ENCODE results near the gene CUL2.

DNA sequence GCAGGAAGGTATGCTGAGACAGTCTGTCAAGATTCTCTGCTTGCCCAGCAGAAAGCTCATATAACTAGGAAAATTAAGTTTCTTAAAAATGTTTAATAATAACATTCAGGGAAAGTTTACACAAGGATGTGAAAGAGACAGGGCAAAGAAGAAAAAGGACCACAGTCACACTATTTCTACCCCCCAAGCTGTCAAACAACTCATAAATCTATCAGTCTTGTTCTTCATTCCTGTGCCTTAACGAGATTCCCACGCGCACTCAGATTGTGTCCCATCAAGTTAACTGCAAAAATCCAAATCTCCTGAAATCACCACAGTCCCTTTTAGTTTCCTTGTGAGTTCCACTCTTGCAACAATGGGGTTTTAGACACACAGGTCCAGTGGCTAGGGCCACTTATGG lies 14.9 kb downstream of the CUL2 start:
- TF ChIP-seq, protein P1, sequence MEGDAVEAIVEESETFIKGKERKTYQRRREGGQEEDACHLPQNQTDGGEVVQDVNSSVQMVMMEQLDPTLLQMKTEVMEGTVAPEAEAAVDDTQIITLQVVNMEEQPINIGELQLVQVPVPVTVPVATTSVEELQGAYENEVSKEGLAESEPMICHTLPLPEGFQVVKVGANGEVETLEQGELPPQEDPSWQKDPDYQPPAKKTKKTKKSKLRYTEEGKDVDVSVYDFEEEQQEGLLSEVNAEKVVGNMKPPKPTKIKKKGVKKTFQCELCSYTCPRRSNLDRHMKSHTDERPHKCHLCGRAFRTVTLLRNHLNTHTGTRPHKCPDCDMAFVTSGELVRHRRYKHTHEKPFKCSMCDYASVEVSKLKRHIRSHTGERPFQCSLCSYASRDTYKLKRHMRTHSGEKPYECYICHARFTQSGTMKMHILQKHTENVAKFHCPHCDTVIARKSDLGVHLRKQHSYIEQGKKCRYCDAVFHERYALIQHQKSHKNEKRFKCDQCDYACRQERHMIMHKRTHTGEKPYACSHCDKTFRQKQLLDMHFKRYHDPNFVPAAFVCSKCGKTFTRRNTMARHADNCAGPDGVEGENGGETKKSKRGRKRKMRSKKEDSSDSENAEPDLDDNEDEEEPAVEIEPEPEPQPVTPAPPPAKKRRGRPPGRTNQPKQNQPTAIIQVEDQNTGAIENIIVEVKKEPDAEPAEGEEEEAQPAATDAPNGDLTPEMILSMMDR (IDR thresholded peaks at IDR 0.05; ENCODE audit: borderline replicate concordance, extremely low read depth, low read length, poor library complexity, severe bottlenecking), result no peak
- TF ChIP-seq EZH2 (IDR thresholded peaks at IDR 0.05; ENCODE audit: borderline replicate concordance, low read depth, low read length, severe bottlenecking), result no peak
